Transverse colon (tissue), 4 donors: ENCODE results near the gene RAI2. TPM values are rescaled to one million over a fixed set of nuclear protein-coding genes. Genes with fewer than 3 reads are reported as not detected.
"Not testable (repeated sequence)": the region's sequence is repeated elsewhere in the genome, so short reads cannot be mapped to it uniquely, and the experiment has no call there.

Experiments
- DNase-seq: peaks from one replicate; pipeline ENCODE4 v3.0.0-alpha.2; 2019
- H3K27ac ChIP-seq, 4 donors: fragments of 200-600 bp; sonication (generic); 2 replicates each; pipeline ENCODE4 v1.5.1; 2016 to 2018; ENCODE audit warnings: inconsistent platforms in 4 of 4
- H3K27me3 ChIP-seq: fragments of 200-600 bp; sonication (generic); 2 replicates; pipeline ENCODE4 v1.5.1; 2017; ENCODE audit warnings: inconsistent platforms
- H3K36me3 ChIP-seq, 4 donors: fragments of 200-600 bp; sonication (generic); 2 replicates each; pipeline ENCODE4 v1.5.1; 2017 to 2019; ENCODE audit warnings: inconsistent platforms in 4 of 4
- H3K4me1 ChIP-seq, 4 donors: fragments of 200-600 bp; sonication (generic); 2 replicates each; pipeline ENCODE4 v1.5.1; 2017 to 2020; ENCODE audit warnings: inconsistent platforms in 4 of 4
- H3K4me3 ChIP-seq, 4 donors: fragments of 200-600 bp; sonication (generic); 1 replicate in 1 of 4; 2 replicates in 3 of 4; pipeline versions ENCODE4 v1.5.1 to v1.6.1; 2017 to 2019; ENCODE audit warnings: inconsistent platforms in 4 of 4
- H3K9me3 ChIP-seq, 2 donors: fragments of 200-600 bp; sonication (generic); 2 replicates each; pipeline ENCODE4 v1.5.1; 2017 to 2019; ENCODE audit warnings: inconsistent platforms in 2 of 2
- CTCF ChIP-seq, 5 experiments: fragments of 200-600 bp in 3 of 5; fragments of 450-650 bp in 2 of 5; sonication (generic) in 3 of 5; IDR thresholded peaks; 1 replicate in 2 of 5; 2 replicates in 3 of 5; pipeline ENCODE4 v1.5.1; 2016 to 2017; ENCODE audit warnings: antibody characterized with exemption in 5 of 5, inconsistent platforms in 3 of 5, mild to moderate bottlenecking in 2 of 5, moderate library complexity in 1 of 5
- EP300 ChIP-seq: sonication (generic); formaldehyde crosslinking; IDR thresholded peaks from one replicate; pipeline ENCODE4 v1.6.1; 2017; ENCODE audit warnings: antibody characterized with exemption, low read depth
- POLR2A ChIP-seq: fragments of 450-650 bp; IDR thresholded peaks from one replicate; pipeline ENCODE4 v1.6.1; 2016; ENCODE audit warnings: antibody characterized with exemption, mild to moderate bottlenecking, moderate library complexity
- POLR2AphosphoS5 ChIP-seq, 3 donors: sonication (generic); formaldehyde crosslinking; IDR thresholded peaks; one replicate each; pipeline ENCODE4 v1.6.1; 2016; ENCODE audit warnings: antibody characterized with exemption in 3 of 3
- WGBS, 2 donors: methylation state at CpG; one replicate each; pipeline ENCODE4 v1.1.5; 2018; ENCODE audit warnings: low coverage in 1 of 2; 5-methylcytosine and 5-hydroxymethylcytosine counted together
- in situ Hi-C, 4 donors: fragments of 200-750 bp; cut with MboI; loops; one replicate each; pipeline versions ENCODE4 v1.15.0 to v1.15.1; 2017; ENCODE audit warnings: low sequenced_read_pairs in 3 of 4, low pct_ligation_motif_present in 1 of 4, low pct_unique_long_range_greater_than_20kb in 1 of 4
- intact Hi-C: fragments of 100-400 bp; cut with DNase I; formaldehyde crosslinking; loops from one replicate; pipeline ENCODE4 v1.15.1; 2023; ENCODE audit warnings: low total_unique reads
- total RNA-seq, 4 donors: library from RNA; depleted of rRNA; stranded (reverse); fragments of >200 nt; gene quantifications; one replicate each; pipeline ENCODE4 v1.1.0, GENCODE V29; 2016

The RAI2 gene
- total RNA-seq, 4 donors from 2014 or later, result 4.0 to 16.5 (median 11.0) TPM

DNA sequence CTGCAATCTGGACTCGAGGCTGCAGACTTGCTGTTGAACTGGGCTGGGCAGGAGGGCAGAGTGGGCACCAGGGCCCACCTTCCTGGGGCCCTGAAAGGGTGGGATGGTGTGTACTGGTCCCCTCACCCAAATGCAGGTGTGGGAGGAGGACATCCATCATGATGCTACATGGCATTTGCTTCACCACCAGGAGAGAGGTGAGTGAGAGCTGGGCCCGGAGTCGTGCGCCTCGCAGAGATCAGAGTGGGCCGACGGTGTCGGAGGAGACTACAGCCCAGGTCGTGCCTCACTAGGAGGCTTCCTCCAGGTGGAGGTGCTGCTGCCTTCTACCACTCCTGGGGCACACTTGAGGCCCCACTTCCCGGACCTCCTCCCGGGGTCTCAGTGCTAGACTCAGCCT lies 73.5 kb downstream of the RAI2 start:
- 89% methylated on average over 11 of the region's 11 CpGs; no CpG with 5 or more reads in 1 of the 2 donors for WGBS, 2 donors
- no peak overlapping the region for H3K4me3 ChIP-seq
- intact Hi-C loops (no loop called here), in situ Hi-C loops (no loop called here)
- H3K36me3 ChIP-seq, result no peaks in the 10 kb centered on the region
- TF ChIP-seq POLR2AphosphoS5 (IDR thresholded peaks at IDR 0.05) (no peak), CTCF (IDR thresholded peaks at IDR 0.05) (no peak), EP300 (no peak), POLR2A (no peak)
- H3K4me1 ChIP-seq, result no peaks in the 10 kb centered on the region
- no peak for DNase-seq
- H3K27ac ChIP-seq, result no peak overlapping the region
- H3K9me3 ChIP-seq, result no peaks in the 10 kb centered on the region
- H3K27me3 ChIP-seq, result no peaks in the 10 kb centered on the region

DNA sequence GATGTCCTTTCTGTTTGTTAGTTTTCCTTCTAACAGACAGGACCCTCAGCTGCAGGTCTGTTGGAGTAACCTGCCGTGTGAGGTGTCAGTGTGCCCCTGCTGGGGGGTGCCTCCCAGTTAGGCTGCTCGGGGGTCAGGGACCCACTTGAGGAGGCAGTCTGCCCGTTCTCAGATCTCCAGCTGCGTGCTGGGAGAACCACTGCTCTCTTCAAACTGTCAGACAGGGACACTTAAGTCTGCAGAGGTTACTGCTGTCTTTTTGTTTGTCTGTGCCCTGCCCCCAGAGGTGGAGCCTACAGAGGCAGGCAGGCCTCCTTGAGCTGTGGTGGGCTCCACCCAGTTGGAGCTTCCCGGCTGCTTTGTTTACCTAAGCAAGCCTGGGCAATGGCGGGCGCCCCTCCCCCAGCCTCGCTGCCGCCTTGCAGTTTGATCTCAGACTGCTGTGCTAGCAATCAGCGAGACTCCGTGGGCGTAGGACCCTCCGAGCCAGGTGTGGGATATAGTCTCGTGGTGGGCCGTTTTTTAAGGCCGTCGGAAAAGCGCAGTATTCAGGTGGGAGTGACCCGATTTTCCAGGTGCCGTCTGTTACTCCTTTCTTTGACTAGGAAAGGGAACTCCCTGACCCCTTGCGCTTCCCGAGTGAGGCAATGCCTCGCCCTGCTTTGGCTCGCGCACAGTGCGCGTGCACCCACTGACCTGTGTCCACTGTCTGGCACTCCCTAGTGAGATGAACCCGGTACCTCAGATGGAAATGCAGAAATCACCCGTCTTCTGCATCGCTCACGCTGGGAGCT lies 74.3 kb downstream of the RAI2 start:
- in situ Hi-C loops, H3K9me3 ChIP-seq, H3K27ac ChIP-seq, intact Hi-C loops, H3K27me3 ChIP-seq, H3K4me1 ChIP-seq, H3K36me3 ChIP-seq: not testable (repeated sequence)
- DNase-seq, result peak; percentile 33
- 52% methylated on average over 23 of the region's 31 CpGs; no CpG with 5 or more reads in 1 of the 2 donors for WGBS, 2 donors
- H3K4me3 ChIP-seq, result peak overlapping the region in 1 of 4 donors; percentile 36

DNA sequence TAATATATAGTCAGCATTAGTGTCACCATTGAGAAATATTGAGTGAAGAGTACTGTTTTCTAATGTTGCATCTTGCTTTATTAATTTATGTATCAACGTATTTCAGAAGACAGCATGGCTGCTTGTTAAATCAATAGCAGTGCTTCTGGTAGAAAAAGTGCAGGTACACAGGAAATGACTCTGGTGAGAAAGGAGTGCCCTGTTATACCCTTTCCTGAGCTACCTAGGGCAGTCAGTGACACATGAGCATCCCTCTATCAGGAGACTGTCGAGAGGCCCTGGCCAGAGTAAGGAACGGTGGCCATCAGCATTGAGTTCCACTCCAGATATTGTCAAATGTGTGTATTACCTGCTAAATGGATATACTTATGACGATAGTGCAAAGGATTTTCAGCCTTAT lies 81.7 kb downstream of the RAI2 start:
- Histone ChIP-seq H3K27me3 (no peaks in the 10 kb centered on the region), H3K36me3 (no peaks in the 10 kb centered on the region), H3K27ac (no peak overlapping the region), H3K9me3 (no peaks in the 10 kb centered on the region), H3K4me3 (no peak overlapping the region), H3K4me1 (no peaks in the 10 kb centered on the region)
- in situ Hi-C loops, result no loop called here
- no peak for DNase-seq
- 43 to 77% methylated on average over 1 to 4 of the region's 4 CpGs for WGBS, 2 donors
- TF ChIP-seq POLR2AphosphoS5 (IDR thresholded peaks at IDR 0.05) (no peak), CTCF (IDR thresholded peaks at IDR 0.05) (no peak), EP300 (no peak), POLR2A (no peak)
- intact Hi-C loops, result no loop called here

DNA sequence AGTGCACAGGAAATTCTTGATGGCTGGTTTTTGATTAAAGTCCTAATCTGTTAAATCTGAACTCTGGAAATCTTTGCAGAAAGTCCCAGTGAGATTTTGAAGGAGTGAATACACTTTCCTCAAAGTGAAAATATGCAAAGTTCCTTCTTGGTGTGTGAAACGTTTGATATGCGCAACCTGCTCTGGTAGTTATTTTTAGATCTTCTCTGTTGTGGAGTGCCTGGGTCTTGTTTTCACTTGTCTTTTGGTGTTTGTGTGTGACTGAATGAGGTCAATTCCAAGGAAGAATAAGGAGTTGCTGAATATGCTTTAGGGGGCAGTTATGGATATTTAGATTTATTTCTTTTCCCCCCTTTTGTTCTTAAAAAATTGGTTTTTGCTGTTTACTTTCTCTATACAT lies 82.1 kb downstream of the RAI2 start:
- H3K4me1 ChIP-seq, result no peaks in the 10 kb centered on the region
- H3K9me3 ChIP-seq, result no peaks in the 10 kb centered on the region
- H3K36me3 ChIP-seq, result no peaks in the 10 kb centered on the region
- no peaks in the 10 kb centered on the region for H3K27me3 ChIP-seq
- no peak overlapping the region for H3K4me3 ChIP-seq
- no peak for DNase-seq
- in situ Hi-C loops, result no loop called here
- intact Hi-C loops, result no loop called here
- no peak for TF ChIP-seq CTCF (IDR thresholded peaks at IDR 0.05)
- TF ChIP-seq POLR2A, result no peak
- TF ChIP-seq EP300, result no peak
- no peak for TF ChIP-seq POLR2AphosphoS5 (IDR thresholded peaks at IDR 0.05)
- 85% methylated on average over 2 of the region's 2 CpGs; no CpG with 5 or more reads in 1 of the 2 donors for WGBS, 2 donors
- H3K27ac ChIP-seq, result no peak overlapping the region

DNA sequence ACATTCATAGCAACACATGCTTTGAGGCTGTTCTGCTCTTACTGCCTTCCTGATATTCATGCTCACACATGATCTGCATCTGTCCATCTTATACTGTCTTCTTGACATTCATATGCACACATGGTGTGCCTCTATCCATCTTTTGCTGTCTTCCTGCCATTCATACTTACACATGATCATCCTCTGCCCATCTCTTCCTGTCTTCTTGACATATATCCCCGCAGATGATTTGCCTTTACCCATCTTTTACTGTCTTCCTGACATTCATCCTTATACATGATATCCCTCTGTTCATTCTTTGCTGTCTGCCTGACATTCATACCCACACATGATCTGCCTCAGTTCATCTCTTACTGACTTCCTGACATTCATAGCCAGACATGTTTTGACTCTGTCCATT lies 87.0 kb downstream of the RAI2 start:
- 91 to 100% methylated on average over 1 of the region's 1 CpG for WGBS, 2 donors
- H3K27ac ChIP-seq, result no peak overlapping the region
- intact Hi-C loops, result no loop called here
- in situ Hi-C loops, result no loop called here
- H3K4me3 ChIP-seq, result no peak overlapping the region
- H3K4me1 ChIP-seq, result no peaks in the 10 kb centered on the region
- no peaks in the 10 kb centered on the region for H3K36me3 ChIP-seq
- no peaks in the 10 kb centered on the region for H3K9me3 ChIP-seq
- no peak for TF ChIP-seq EP300
- TF ChIP-seq POLR2AphosphoS5 (IDR thresholded peaks at IDR 0.05), result no peak
- TF ChIP-seq CTCF (IDR thresholded peaks at IDR 0.05), result no peak
- TF ChIP-seq POLR2A, result no peak
- no peaks in the 10 kb centered on the region for H3K27me3 ChIP-seq
- DNase-seq, result no peak
